Measurements from ENCODE around the gene SKIDA1. TPM values are rescaled to one million over a fixed set of nuclear protein-coding genes. Genes with fewer than 3 reads are reported as not detected.

The SKIDA1 gene
- total and polyA plus RNA-seq, 4 donors = 0.63 to 2.6 (median 1.6) TPM

DNA sequence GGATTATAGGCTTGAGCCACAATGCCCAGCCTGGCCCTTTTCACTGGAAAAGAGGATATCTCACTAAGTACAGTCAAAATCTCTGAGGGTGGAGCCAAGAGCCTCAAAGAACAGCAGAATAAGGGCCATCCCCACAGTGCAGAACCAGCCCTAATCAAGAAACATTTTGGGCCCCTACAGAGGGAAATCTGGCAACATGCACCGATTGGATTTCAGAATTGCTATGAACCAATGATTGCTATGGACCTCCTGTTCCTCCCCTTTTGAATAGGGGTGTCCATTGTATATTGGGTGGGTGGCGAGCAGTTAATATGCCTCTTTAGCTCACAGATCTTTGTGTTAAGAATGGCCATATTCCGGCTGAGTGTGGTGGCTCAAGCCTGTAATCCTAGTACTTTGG lies 42.7 kb downstream of the SKIDA1 start:
- WGBS = 97% methylated on average over 3 of the region's 3 CpGs
- no peak overlapping the region for H3K9ac ChIP-seq (ENCODE audit: low read depth in 1 of 2, low read length in 2 of 2)
- TF ChIP-seq SP1 (IDR thresholded peaks at IDR 0.05) (no peak), NR2F2 (IDR thresholded peaks at IDR 0.05) (no peak), FOXA1 (IDR thresholded peaks at IDR 0.05) (no peak), HNF4G (IDR thresholded peaks at IDR 0.05) (no peak), HNF4A (conservative IDR thresholded peaks at IDR 0.05) (no peak)
- TF ChIP-seq, protein P1, sequence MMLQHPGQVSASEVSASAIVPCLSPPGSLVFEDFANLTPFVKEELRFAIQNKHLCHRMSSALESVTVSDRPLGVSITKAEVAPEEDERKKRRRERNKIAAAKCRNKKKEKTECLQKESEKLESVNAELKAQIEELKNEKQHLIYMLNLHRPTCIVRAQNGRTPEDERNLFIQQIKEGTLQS (IDR thresholded peaks at IDR 0.05) = no peak
- TF ChIP-seq, protein P2, sequence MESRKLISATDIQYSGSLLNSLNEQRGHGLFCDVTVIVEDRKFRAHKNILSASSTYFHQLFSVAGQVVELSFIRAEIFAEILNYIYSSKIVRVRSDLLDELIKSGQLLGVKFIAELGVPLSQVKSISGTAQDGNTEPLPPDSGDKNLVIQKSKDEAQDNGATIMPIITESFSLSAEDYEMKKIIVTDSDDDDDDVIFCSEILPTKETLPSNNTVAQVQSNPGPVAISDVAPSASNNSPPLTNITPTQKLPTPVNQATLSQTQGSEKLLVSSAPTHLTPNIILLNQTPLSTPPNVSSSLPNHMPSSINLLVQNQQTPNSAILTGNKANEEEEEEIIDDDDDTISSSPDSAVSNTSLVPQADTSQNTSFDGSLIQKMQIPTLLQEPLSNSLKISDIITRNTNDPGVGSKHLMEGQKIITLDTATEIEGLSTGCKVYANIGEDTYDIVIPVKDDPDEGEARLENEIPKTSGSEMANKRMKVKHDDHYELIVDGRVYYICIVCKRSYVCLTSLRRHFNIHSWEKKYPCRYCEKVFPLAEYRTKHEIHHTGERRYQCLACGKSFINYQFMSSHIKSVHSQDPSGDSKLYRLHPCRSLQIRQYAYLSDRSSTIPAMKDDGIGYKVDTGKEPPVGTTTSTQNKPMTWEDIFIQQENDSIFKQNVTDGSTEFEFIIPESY (IDR thresholded peaks at IDR 0.05) = no peak
- TF ChIP-seq, protein P3, sequence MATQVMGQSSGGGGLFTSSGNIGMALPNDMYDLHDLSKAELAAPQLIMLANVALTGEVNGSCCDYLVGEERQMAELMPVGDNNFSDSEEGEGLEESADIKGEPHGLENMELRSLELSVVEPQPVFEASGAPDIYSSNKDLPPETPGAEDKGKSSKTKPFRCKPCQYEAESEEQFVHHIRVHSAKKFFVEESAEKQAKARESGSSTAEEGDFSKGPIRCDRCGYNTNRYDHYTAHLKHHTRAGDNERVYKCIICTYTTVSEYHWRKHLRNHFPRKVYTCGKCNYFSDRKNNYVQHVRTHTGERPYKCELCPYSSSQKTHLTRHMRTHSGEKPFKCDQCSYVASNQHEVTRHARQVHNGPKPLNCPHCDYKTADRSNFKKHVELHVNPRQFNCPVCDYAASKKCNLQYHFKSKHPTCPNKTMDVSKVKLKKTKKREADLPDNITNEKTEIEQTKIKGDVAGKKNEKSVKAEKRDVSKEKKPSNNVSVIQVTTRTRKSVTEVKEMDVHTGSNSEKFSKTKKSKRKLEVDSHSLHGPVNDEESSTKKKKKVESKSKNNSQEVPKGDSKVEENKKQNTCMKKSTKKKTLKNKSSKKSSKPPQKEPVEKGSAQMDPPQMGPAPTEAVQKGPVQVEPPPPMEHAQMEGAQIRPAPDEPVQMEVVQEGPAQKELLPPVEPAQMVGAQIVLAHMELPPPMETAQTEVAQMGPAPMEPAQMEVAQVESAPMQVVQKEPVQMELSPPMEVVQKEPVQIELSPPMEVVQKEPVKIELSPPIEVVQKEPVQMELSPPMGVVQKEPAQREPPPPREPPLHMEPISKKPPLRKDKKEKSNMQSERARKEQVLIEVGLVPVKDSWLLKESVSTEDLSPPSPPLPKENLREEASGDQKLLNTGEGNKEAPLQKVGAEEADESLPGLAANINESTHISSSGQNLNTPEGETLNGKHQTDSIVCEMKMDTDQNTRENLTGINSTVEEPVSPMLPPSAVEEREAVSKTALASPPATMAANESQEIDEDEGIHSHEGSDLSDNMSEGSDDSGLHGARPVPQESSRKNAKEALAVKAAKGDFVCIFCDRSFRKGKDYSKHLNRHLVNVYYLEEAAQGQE (IDR thresholded peaks at IDR 0.05) = no peak
- no peaks in the 10 kb centered on the region for H3K9me3 ChIP-seq (ENCODE audit: control insufficient read depth in 4 of 4, low read length in 3 of 4)
- no peak for DNase-seq (ENCODE audit: low spot score)
- H3K4me1 ChIP-seq (ENCODE audit: control insufficient read depth in 4 of 4, insufficient read depth in 4 of 4, low read length in 3 of 4) = peaks cover 0 to 6% (median 3%) of the 10 kb centered on the region in 4 donors
- H3K4me3 ChIP-seq (ENCODE audit: low read depth in 1 of 3, low read length in 3 of 3) = no peak overlapping the region
- H3K36me3 ChIP-seq (ENCODE audit: control insufficient read depth in 4 of 4, insufficient read depth in 3 of 4, low read depth in 1 of 4, low read length in 3 of 4) = no peaks in the 10 kb centered on the region
- no peak overlapping the region for H3K27ac ChIP-seq (ENCODE audit: low read depth in 1 of 2, low read length in 2 of 2)
- no peaks in the 10 kb centered on the region for H3K27me3 ChIP-seq (ENCODE audit: control insufficient read depth in 4 of 4, insufficient read depth in 4 of 4, low read length in 3 of 4)

DNA sequence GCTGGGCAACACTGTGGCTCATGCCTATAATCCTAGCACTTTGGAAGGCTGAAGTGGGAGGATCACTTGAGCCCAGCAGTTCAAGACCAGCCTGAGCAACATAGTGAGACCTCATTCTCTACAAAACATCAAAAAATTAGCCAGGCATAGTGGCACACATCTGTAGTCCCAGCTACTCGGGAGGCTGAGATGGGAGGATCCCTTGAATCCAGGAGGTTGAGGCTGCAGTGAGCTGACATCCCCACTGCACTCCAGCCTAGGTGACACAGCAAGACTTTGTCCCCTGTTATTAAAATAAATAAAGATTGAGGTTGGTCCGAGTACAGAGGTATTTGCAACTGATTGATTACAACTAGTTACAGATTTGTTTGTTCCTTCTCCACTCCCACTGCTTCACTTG lies 44.1 kb downstream of the SKIDA1 start:
- no peak overlapping the region for H3K9ac ChIP-seq (ENCODE audit: low read depth in 1 of 2, low read length in 2 of 2)
- TF ChIP-seq RAD21 (IDR thresholded peaks at IDR 0.05) = no peak
- no peaks in the 10 kb centered on the region for H3K36me3 ChIP-seq (ENCODE audit: control insufficient read depth in 4 of 4, insufficient read depth in 3 of 4, low read depth in 1 of 4, low read length in 3 of 4)
- H3K4me3 ChIP-seq (ENCODE audit: low read depth in 1 of 3, low read length in 3 of 3) = no peak overlapping the region
- no peak for DNase-seq (ENCODE audit: low spot score)
- no peaks in the 10 kb centered on the region for H3K9me3 ChIP-seq (ENCODE audit: control insufficient read depth in 4 of 4, low read length in 3 of 4)
- no peaks in the 10 kb centered on the region for H3K27me3 ChIP-seq (ENCODE audit: control insufficient read depth in 4 of 4, insufficient read depth in 4 of 4, low read length in 3 of 4)
- H3K27ac ChIP-seq (ENCODE audit: low read depth in 1 of 2, low read length in 2 of 2) = no peak overlapping the region
- WGBS = 70% methylated on average over 2 of the region's 2 CpGs
- H3K4me1 ChIP-seq (ENCODE audit: control insufficient read depth in 4 of 4, insufficient read depth in 4 of 4, low read length in 3 of 4) = peaks cover 0 to 6% (median 3%) of the 10 kb centered on the region in 4 donors

DNA sequence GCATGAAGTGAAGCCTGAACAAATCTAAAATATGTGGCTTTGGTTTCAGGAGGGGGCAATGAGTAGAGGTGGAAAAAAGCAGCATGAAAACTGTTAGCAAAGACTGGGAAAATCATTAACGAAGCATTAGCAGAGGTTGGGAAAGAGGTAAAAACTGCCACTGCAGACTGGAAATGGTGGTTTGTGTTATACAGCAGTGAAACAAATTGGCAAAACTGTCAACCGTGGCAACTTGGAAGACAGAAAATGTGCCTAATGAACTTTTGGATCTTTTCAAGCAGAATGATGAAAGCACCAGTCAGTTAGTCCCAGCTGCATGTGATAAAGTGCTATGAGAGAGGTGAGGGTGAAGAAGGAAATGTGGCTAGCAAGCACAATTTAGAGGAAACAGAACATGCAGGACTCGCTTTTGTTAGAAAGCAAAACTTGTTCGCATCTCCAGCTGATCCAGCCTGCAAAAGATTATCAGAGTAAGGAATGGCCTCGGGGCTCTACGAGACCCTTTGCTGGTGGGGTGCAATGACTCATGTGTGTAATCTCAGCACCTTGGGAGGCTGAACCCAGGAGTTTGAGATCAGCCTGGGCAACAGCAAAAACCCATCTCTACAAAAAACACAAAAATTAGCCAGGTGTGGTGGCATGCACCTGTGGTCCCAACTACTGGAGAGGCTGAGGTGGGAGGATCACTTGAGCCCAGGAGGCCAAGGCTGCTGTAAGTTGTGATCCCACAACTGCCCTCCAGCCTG lies 45.7 kb downstream of the SKIDA1 start:
- 49% methylated on average over 6 of the region's 6 CpGs for WGBS
- no peak for DNase-seq (ENCODE audit: low spot score)
- H3K4me1 ChIP-seq (ENCODE audit: control insufficient read depth in 4 of 4, insufficient read depth in 4 of 4, low read length in 3 of 4) = peaks cover 0 to 6% (median 3%) of the 10 kb centered on the region in 4 donors
- no peaks in the 10 kb centered on the region for H3K9me3 ChIP-seq (ENCODE audit: control insufficient read depth in 4 of 4, low read length in 3 of 4)
- H3K36me3 ChIP-seq (ENCODE audit: control insufficient read depth in 4 of 4, insufficient read depth in 3 of 4, low read depth in 1 of 4, low read length in 3 of 4) = no peaks in the 10 kb centered on the region
- H3K27ac ChIP-seq (ENCODE audit: low read depth in 1 of 2, low read length in 2 of 2) = no peak overlapping the region
- H3K9ac ChIP-seq (ENCODE audit: low read depth in 1 of 2, low read length in 2 of 2) = no peak overlapping the region
- no peak overlapping the region for H3K4me3 ChIP-seq (ENCODE audit: low read depth in 1 of 3, low read length in 3 of 3)
- TF ChIP-seq TAF1 (conservative IDR thresholded peaks at IDR 0.05) (no peak), YY1 (IDR thresholded peaks at IDR 0.05) (peak; percentile 26)
- no peaks in the 10 kb centered on the region for H3K27me3 ChIP-seq (ENCODE audit: control insufficient read depth in 4 of 4, insufficient read depth in 4 of 4, low read length in 3 of 4)

Data from liver (tissue), 9 donors.